Uterus (tissue), 2 donors: ENCODE results near the gene PCDH7.

Experiments
- POLR2A ChIP-seq, 2 donors: fragments of 450-650 bp; IDR thresholded peaks; one replicate each; pipeline ENCODE4 v1.6.1; 2016; ENCODE audit warnings: antibody characterized with exemption in 2 of 2, mild to moderate bottlenecking in 1 of 2, moderate library complexity in 1 of 2
- TF ChIP-seq, protein P1 (sequence below), 4 experiments: fragments of 200-600 bp in 2 of 4; fragments of 450-650 bp in 2 of 4; sonication (generic) in 2 of 4; IDR thresholded peaks; one replicate each; pipeline ENCODE4 v1.5.1; 2016 to 2019; ENCODE audit warnings: antibody characterized with exemption in 4 of 4, mild to moderate bottlenecking in 2 of 4, moderate library complexity in 1 of 4

DNA sequence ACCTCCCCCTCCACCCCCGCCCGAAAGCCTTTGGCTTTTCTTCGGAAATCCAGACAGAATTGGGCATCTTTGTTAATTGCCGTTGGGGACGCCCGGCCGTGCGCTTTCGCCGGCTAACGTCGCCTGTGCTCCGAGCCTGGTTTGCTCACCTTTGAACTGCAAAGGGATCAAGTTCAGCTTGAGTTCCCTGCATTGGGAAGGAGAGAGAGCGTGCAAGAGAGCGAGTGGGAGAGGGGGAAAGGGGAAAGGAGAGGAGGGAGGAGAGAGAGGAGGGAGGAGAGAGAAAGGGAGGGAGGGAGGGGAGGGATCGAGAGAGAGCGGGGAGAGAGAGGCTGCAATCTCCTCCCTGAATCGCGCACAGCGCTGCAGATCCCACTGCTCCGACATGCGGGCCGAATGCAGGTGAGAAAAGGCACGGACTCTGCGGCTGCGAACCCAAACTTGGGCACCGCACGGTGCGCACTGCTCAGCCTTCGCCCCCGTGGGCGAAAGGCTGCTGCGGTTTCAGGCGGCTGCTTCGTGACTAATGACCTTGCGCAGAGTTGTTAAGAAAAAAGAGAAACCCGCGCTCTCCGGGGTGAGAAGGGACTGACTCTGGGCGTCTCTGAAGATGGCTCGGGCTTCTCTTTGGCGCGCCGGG, at the start of gene PCDH7:
- TF ChIP-seq, protein P1, sequence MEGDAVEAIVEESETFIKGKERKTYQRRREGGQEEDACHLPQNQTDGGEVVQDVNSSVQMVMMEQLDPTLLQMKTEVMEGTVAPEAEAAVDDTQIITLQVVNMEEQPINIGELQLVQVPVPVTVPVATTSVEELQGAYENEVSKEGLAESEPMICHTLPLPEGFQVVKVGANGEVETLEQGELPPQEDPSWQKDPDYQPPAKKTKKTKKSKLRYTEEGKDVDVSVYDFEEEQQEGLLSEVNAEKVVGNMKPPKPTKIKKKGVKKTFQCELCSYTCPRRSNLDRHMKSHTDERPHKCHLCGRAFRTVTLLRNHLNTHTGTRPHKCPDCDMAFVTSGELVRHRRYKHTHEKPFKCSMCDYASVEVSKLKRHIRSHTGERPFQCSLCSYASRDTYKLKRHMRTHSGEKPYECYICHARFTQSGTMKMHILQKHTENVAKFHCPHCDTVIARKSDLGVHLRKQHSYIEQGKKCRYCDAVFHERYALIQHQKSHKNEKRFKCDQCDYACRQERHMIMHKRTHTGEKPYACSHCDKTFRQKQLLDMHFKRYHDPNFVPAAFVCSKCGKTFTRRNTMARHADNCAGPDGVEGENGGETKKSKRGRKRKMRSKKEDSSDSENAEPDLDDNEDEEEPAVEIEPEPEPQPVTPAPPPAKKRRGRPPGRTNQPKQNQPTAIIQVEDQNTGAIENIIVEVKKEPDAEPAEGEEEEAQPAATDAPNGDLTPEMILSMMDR (IDR thresholded peaks at IDR 0.05): no peak
- peak in 1 of 2 donors; percentile 29 for TF ChIP-seq POLR2A (IDR thresholded peaks at IDR 0.05)
